Right atrium auricular region (tissue), 2 donors: ENCODE data around the gene SPIN2A. TPM values are rescaled to one million over a fixed set of nuclear protein-coding genes. Genes with fewer than 3 reads are reported as not detected.
"Not testable (repeated sequence)": the region's sequence is repeated elsewhere in the genome, so short reads cannot be mapped to it uniquely, and the experiment has no call there.

ENCODE experiments used
- DNase-seq: peaks from one replicate; pipeline ENCODE4 v3.0.0-alpha.2; 2019; ENCODE audit warnings: low spot score
- H3K27ac ChIP-seq, 2 donors: fragments of 200-600 bp; sonication (generic); 1 replicate in 1 of 2; 2 replicates in 1 of 2; pipeline ENCODE4 v1.5.1; 2016 to 2019
- H3K27me3 ChIP-seq, 2 donors: fragments of 200-600 bp; sonication (generic); one replicate each; pipeline versions ENCODE4 v1.5.1 to v1.6.0; 2017 to 2019
- H3K36me3 ChIP-seq: fragments of 200-600 bp; sonication (generic); one replicate; pipeline ENCODE4 v1.5.1; 2016
- H3K4me1 ChIP-seq, 2 donors: fragments of 200-600 bp; sonication (generic); one replicate each; pipeline versions ENCODE4 v1.5.1 to v1.6.0; 2017 to 2019
- H3K4me3 ChIP-seq, 2 donors: fragments of 200-600 bp; sonication (generic); 1 replicate in 1 of 2; 2 replicates in 1 of 2; pipeline ENCODE4 v1.5.1; 2017 to 2019; ENCODE audit warnings: mild to moderate bottlenecking in 1 of 2, moderate library complexity in 1 of 2
- H3K9me3 ChIP-seq, 2 donors: fragments of 200-600 bp; sonication (generic); one replicate each; pipeline ENCODE4 v1.5.1; 2019
- CTCF ChIP-seq, 2 donors: fragments of 200-600 bp; sonication (generic); IDR thresholded peaks; one replicate each; pipeline ENCODE4 v1.5.1; 2019; ENCODE audit warnings: antibody characterized with exemption in 2 of 2
- total RNA-seq, 2 donors: library from RNA; depleted of rRNA; stranded (reverse); fragments of >200 nt; gene quantifications; one replicate each; pipeline ENCODE4 v1.1.0, GENCODE V29; 2016

The SPIN2A gene
- total RNA-seq, 2 donors from 2014 or later: 0.12 TPM; not detected in 1

GRCh38 chrX:57104406-57104805 is 32.8 kb downstream of the SPIN2A start:
- Histone ChIP-seq H3K9me3 (peaks cover 0 to 12% of the 10 kb centered on the region in 2 donors), H3K27ac (no peak overlapping the region), H3K36me3 (no peaks in the 10 kb centered on the region), H3K4me3 (no peak overlapping the region), H3K27me3 (no peaks in the 10 kb centered on the region), H3K4me1 (no peaks in the 10 kb centered on the region)
- DNase-seq: no peak
- no peak for TF ChIP-seq CTCF (IDR thresholded peaks at IDR 0.05)

GRCh38 chrX:57103489-57103888 is 33.7 kb downstream of the SPIN2A start:
- H3K27ac ChIP-seq: no peak overlapping the region
- no peak overlapping the region for H3K4me3 ChIP-seq
- peaks cover 0 to 22% of the 10 kb centered on the region in 2 donors for H3K9me3 ChIP-seq
- DNase-seq: no peak
- H3K27me3 ChIP-seq: no peaks in the 10 kb centered on the region
- no peak for TF ChIP-seq CTCF (IDR thresholded peaks at IDR 0.05)
- H3K36me3 ChIP-seq: no peaks in the 10 kb centered on the region
- no peaks in the 10 kb centered on the region for H3K4me1 ChIP-seq

DNA sequence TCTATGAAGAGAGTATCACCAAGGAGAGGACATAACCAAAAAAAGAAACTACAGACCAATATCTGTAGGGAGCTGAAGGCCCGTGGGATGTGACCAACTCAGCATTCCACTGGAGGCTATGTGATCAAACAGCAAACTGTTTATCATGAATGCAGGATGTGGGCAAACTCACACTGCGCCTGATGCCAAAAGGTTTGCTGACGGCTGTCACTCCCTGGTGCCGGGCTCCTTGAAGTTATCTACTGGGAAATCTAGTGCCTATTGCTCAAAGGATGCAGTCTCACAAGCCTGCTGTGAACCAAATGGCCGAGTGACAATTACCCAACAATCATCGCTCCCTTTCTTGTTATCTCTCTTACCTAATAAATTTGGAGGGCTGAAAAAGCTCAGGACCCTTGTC is 34.3 kb downstream of the SPIN2A start:
- H3K4me1 ChIP-seq, H3K27ac ChIP-seq, H3K4me3 ChIP-seq, H3K36me3 ChIP-seq, H3K27me3 ChIP-seq, DNase-seq: not testable (repeated sequence)
- peaks cover 0 to 24% of the 10 kb centered on the region in 2 donors for H3K9me3 ChIP-seq

Other genes starting within 250 kb of the SPIN2A start
- 1 to 10 TPM; 3.5 to 4.2 TPM for gene SPIN3, start 141.9 kb downstream of the SPIN2A start, total RNA-seq
- gene SPIN2B, start 15.8 kb downstream of the SPIN2A start, total RNA-seq: 1 to 10 TPM; 5.7 TPM
- gene FAAH2, start 149.3 kb upstream of the SPIN2A start, total RNA-seq: 1 to 10 TPM in 1 of 2 donors, under 1 TPM in 1; 0.44 to 1.5 TPM